Measurements from ENCODE around the gene NPLOC4. TPM values are rescaled to one million over a fixed set of nuclear protein-coding genes. Genes with fewer than 3 reads are reported as not detected.

NPLOC4 gene
- total RNA-seq = 10 to 100 TPM; 43.8 to 63.0 TPM

- ATAC-seq (peak; percentile 96), DNase-seq (peak; percentile 86 to 91 (median 90))
- Histone ChIP-seq H3K4me3 (peak within 1 kb of the TSS; percentile 48 to 54), H3K36me3 (replicated peaks in 1 of 2; ENCODE audit: insufficient read depth in 1 of 2, low read depth in 2 of 2) (no peaks in the 10 kb centered on the region), H3K4me1 (peaks cover 23% of the 10 kb centered on the region), H3K27ac (peak within 1 kb of the TSS; percentile 76 to 93 (median 88)), H3K9me3 (no peaks in the 10 kb centered on the region), H3K27me3 (no peaks in the 10 kb centered on the region)
- intact Hi-C loops (cut with DNase I) = no loop called here
- TF ChIP-seq POLR2A (IDR thresholded peaks at IDR 0.05) = peak; percentile 38 to 50 (median 49)
- no peak for TF ChIP-seq CTCF (IDR thresholded peaks at IDR 0.05)
- 0% methylated on average over 49 to 76 of the region's 77 CpGs for WGBS, 2 donors
Measured at GRCh38 chr17:81636505-81637288, at the start of gene NPLOC4, which contains the start of gene TSPAN10. TSS of gene NPLOC4 (minus strand) at chr17:81637112. CDS start at chr17:81636930, 182 bp downstream. TSS of gene TSPAN10 (plus strand) at chr17:81637196. CDS start at chr17:81642413, 5,217 bp downstream.

- peaks cover 0 to 20% of the 10 kb centered on the region in 2 donors for H3K36me3 ChIP-seq (replicated peaks in 1 of 2; ENCODE audit: insufficient read depth in 1 of 2, low read depth in 2 of 2)
- intact Hi-C loops (cut with DNase I) = no loop called here
- TF ChIP-seq POLR2A (IDR thresholded peaks at IDR 0.05) (no peak), CTCF (IDR thresholded peaks at IDR 0.05) (no peak)
- H3K4me1 ChIP-seq = peaks cover 29% of the 10 kb centered on the region
- H3K4me3 ChIP-seq = no peak overlapping the region
- H3K27me3 ChIP-seq = no peaks in the 10 kb centered on the region
- 80 to 90% methylated on average over 6 to 20 of the region's 20 CpGs for WGBS, 2 donors
- H3K27ac ChIP-seq = no peak overlapping the region
- H3K9me3 ChIP-seq = no peaks in the 10 kb centered on the region
- no peak for ATAC-seq
- DNase-seq = no peak
Measured at GRCh38 chr17:81686614-81687013, 49.7 kb upstream of the NPLOC4 start.

- Histone ChIP-seq H3K36me3 (replicated peaks in 1 of 2; ENCODE audit: insufficient read depth in 1 of 2, low read depth in 2 of 2) (peaks cover 0 to 11% of the 10 kb centered on the region in 2 donors), H3K27ac (peak overlapping the region in 1 of 4 donors; percentile 85), H3K4me3 (no peak overlapping the region), H3K4me1 (peaks cover 39% of the 10 kb centered on the region), H3K27me3 (no peaks in the 10 kb centered on the region), H3K9me3 (no peaks in the 10 kb centered on the region)
- intact Hi-C loops (cut with DNase I) = no loop called here
- ATAC-seq = no peak
- TF ChIP-seq CTCF (IDR thresholded peaks at IDR 0.05) (no peak), POLR2A (IDR thresholded peaks at IDR 0.05) (no peak)
- no peak for DNase-seq
- WGBS, 2 donors = 57 to 65% methylated on average over 7 to 12 of the region's 12 CpGs
Measured at GRCh38 chr17:81685108-81685507, 48.2 kb upstream of the NPLOC4 start.

GRCh38 chr17:81684442-81684911 is 47.6 kb upstream of the NPLOC4 start:
- Histone ChIP-seq H3K4me3 (peak overlapping the region; percentile 72 to 95), H3K9me3 (no peaks in the 10 kb centered on the region), H3K27me3 (no peaks in the 10 kb centered on the region), H3K27ac (peak overlapping the region; percentile 50 to 86 (median 74)), H3K36me3 (replicated peaks in 1 of 2; ENCODE audit: insufficient read depth in 1 of 2, low read depth in 2 of 2) (peaks cover 0 to 11% of the 10 kb centered on the region in 2 donors), H3K4me1 (peaks cover 39% of the 10 kb centered on the region)
- WGBS, 2 donors = 0 to 3% methylated on average over 9 to 16 of the region's 16 CpGs
- DNase-seq (peak in 2 of 4 donors; percentile 32 to 41), ATAC-seq (no peak)
- TF ChIP-seq CTCF (IDR thresholded peaks at IDR 0.05) = no peak
- TF ChIP-seq POLR2A (IDR thresholded peaks at IDR 0.05) = no peak
- intact Hi-C loops (cut with DNase I) = no loop called here

Measured in body of pancreas (tissue), 4 donors.